B cell (primary cell): ENCODE data around the gene ARL5A. TPM values are rescaled to one million over a fixed set of nuclear protein-coding genes. Genes with fewer than 3 reads are reported as not detected.

Experiments
- ATAC-seq: fragments of 200-7000 bp; cut with Tn5 transposase; one replicate; pipeline ENCODE4 v1.10.0; 2021; ENCODE audit warnings: low read depth, mild to moderate bottlenecking, moderate number of reproducible peaks, moderate library complexity
- CTCF ChIA-PET: fragments of 350-600 bp; sonication (Branson Sonifier 250); formaldehyde crosslinking; loops from one replicate; lab custom pipeline; 2021; ENCODE audit warnings: antibody characterized with exemption, inconsistent platforms; lab: Charles Lee
- POLR2A ChIA-PET: fragments of 350-600 bp; sonication (Branson Sonifier 250); formaldehyde crosslinking; loops from one replicate; lab custom pipeline; 2021; ENCODE audit warnings: antibody characterized with exemption; lab: Charles Lee
- DNase-seq: peaks from one replicate; pipeline ENCODE4 v3.0.0; 2013
- H2AFZ ChIP-seq: 2 replicates; pipeline ENCODE4 v1.6.1; 2012; ENCODE audit warnings: mild to moderate bottlenecking, low read depth, low read length; ENCODE audit not compliant: insufficient read depth, poor library complexity, severe bottlenecking
- H3K27ac ChIP-seq, 2 donors: 1 replicate in 1 of 2; 2 replicates in 1 of 2; pipeline ENCODE4 v1.5.1; 2012 to 2013; ENCODE audit warnings: low read length in 2 of 2, mild to moderate bottlenecking in 2 of 2, moderate library complexity in 1 of 2
- H3K27me3 ChIP-seq, 4 experiments: fragments of 200-600 bp in 1 of 4; sonication (generic) in 1 of 4; replicated peaks in 1 of 4; 1 replicate in 2 of 4; 2 replicates in 2 of 4; pipeline versions ENCODE4 v1.6.1 to v1.7.0; 2013 to 2016; ENCODE audit warnings: low read length in 3 of 4, mild to moderate bottlenecking in 2 of 4, mixed read lengths in 1 of 4, moderate library complexity in 1 of 4; ENCODE audit not compliant: insufficient read depth in 4 of 4, control insufficient read depth in 3 of 4; ENCODE audit errors: control extremely low read depth in 1 of 4
- H3K36me3 ChIP-seq, 2 experiments: replicated peaks in 1 of 2; 1 replicate in 1 of 2; 2 replicates in 1 of 2; pipeline versions ENCODE4 v1.6.1 to v1.7.1; 2013; ENCODE audit warnings: low read length in 1 of 2; ENCODE audit not compliant: insufficient read depth in 2 of 2, control insufficient read depth in 1 of 2; ENCODE audit errors: control extremely low read depth in 1 of 2, extremely low read depth in 1 of 2
- H3K4me1 ChIP-seq, 2 donors: fragments of 200-600 bp in 1 of 2; sonication (generic) in 1 of 2; 1 replicate in 1 of 2; 2 replicates in 1 of 2; pipeline versions ENCODE4 v1.5.1 to v1.6.1; 2013 to 2017; ENCODE audit warnings: low read length in 2 of 2; ENCODE audit not compliant: control insufficient read depth in 2 of 2, insufficient read depth in 2 of 2
- H3K4me2 ChIP-seq: replicated peaks from 2 replicates; pipeline ENCODE3; 2012; ENCODE audit warnings: mild to moderate bottlenecking, low read depth, low read length; ENCODE audit not compliant: poor library complexity, severe bottlenecking
- H3K4me3 ChIP-seq, 5 experiments: fragments of 200-600 bp in 1 of 5; sonication (generic) in 1 of 5; 1 replicate in 3 of 5; 2 replicates in 2 of 5; pipeline versions ENCODE4 v1.5.1 to v1.7.0; 2011 to 2016; ENCODE audit warnings: low read length in 4 of 5, mild to moderate bottlenecking in 4 of 5, low read depth in 2 of 5, control low read depth in 1 of 5, moderate library complexity in 1 of 5; ENCODE audit not compliant: insufficient read depth in 1 of 5; ENCODE audit errors: control extremely low read depth in 1 of 5, extremely low read depth in 1 of 5
- H3K79me2 ChIP-seq: fragments of 200-600 bp; sonication (generic); one replicate; pipeline ENCODE4 v1.6.0; 2016; ENCODE audit warnings: low read length; ENCODE audit not compliant: control insufficient read depth, insufficient read depth
- H3K9ac ChIP-seq: fragments of 200-600 bp; sonication (generic); 2 replicates; pipeline ENCODE4 v1.6.1; 2017; ENCODE audit warnings: mild to moderate bottlenecking, low read length, moderate library complexity
- H3K9me3 ChIP-seq, 3 donors: one replicate each; pipeline versions ENCODE4 v1.6.1 to v1.7.1; 2013; ENCODE audit warnings: low read length in 2 of 3; ENCODE audit not compliant: control insufficient read depth in 2 of 3, insufficient read depth in 1 of 3; ENCODE audit errors: control extremely low read depth in 1 of 3
- H4K20me1 ChIP-seq: 2 replicates; pipeline ENCODE4 v1.6.0; 2012; ENCODE audit warnings: mild to moderate bottlenecking, low read length; ENCODE audit not compliant: insufficient read depth, control insufficient read depth, poor library complexity, severe bottlenecking
- H3K27ac Mint-ChIP-seq: one replicate; pipeline ENCODE4 v1.8.0; 2021; ENCODE audit warnings: mixed read lengths
- H3K27me3 Mint-ChIP-seq: one replicate; pipeline ENCODE4 v1.8.0; 2021; ENCODE audit warnings: mixed read lengths
- H3K4me1 Mint-ChIP-seq: one replicate; pipeline ENCODE4 v1.8.0; 2021; ENCODE audit warnings: mixed read lengths
- H3K4me3 Mint-ChIP-seq: one replicate; pipeline ENCODE4 v1.8.0; 2021; ENCODE audit warnings: mixed read lengths
- H3K9me3 Mint-ChIP-seq: one replicate; pipeline ENCODE4 v1.8.0; 2022; ENCODE audit warnings: mixed read lengths; ENCODE audit not compliant: insufficient read depth
- EZH2 ChIP-seq: IDR thresholded peaks from 2 replicates; pipeline ENCODE4 v1.6.1; 2012; ENCODE audit warnings: borderline replicate concordance, low read depth, mild to moderate bottlenecking, moderate library complexity, low read length; ENCODE audit not compliant: insufficient read depth, poor library complexity, severe bottlenecking
- WGBS: methylation state at CpG from one replicate; pipeline ENCODE4 v1.1.5; 2013; ENCODE audit warnings: missing lambda C conversion rate; ENCODE audit not compliant: insufficient coverage; 5-methylcytosine and 5-hydroxymethylcytosine counted together
- intact Hi-C: fragments of 100-400 bp; cut with micrococcal nuclease; formaldehyde crosslinking; loops from one replicate; pipeline ENCODE4 v1.10.0; 2022
- polyA plus RNA-seq: library from polyadenylated mRNA; depleted of rRNA; stranded (reverse); fragments of >200 nt; gene quantifications from 2 replicates; pipeline ENCODE4 v1.2.3, GENCODE V29; 2012
- total RNA-seq, 2 donors: library from RNA; stranded (reverse); fragments of 120-200 nt in 1 of 2; gene quantifications; 1 replicate in 1 of 2; 2 replicates in 1 of 2; pipeline versions ENCODE4 v1.2.3 to v1.2.4, GENCODE V29; 2013 to 2022
- TF ChIP-seq, protein P1 (sequence below): fragments of 200-600 bp; IDR thresholded peaks from one replicate; pipeline ENCODE4 v1.8.0; 2022; ENCODE audit warnings: antibody characterized with exemption, mild to moderate bottlenecking

Gene ARL5A
- total and polyA plus RNA-seq, 2 donors (not counting 1 experiment from before 2014, with no cell fraction given) = 18.2 to 54.1 TPM

DNA sequence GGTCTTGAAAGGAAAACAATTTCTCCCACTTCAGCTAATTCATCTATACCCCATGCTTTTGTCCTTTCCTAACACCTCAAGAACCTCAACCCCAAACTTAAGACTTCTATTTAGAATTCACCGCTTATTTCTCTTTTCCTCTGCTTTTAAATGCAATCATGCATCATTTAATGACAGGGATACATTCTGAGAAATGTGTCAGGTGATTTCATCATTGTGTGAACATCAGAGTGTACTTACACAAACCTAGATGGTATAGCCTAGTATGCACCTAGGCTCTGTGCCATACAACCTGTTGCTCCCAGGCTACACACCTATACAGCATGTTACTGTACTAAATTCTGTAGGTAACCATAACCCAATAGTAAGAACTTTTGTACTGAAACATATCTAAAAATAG lies 22.9 kb downstream of the ARL5A start:
- Histone ChIP-seq H3K79me2 (no peaks in the 10 kb centered on the region), H4K20me1 (no peaks in the 10 kb centered on the region), H3K27me3 (no peaks in the 10 kb centered on the region), H3K4me1 (peaks cover 4 to 11% of the 10 kb centered on the region in 2 donors), H3K4me2 (no peak overlapping the region), H3K9ac (no peak overlapping the region), H3K4me3 (no peak overlapping the region), H3K9me3 (no peaks in the 10 kb centered on the region), H3K27ac (no peak overlapping the region), H3K36me3 (peaks cover 18 to 27% of the 10 kb centered on the region in 2 experiments), H2AFZ (no peak overlapping the region)
- H3K9me3 Mint-ChIP-seq = no peaks in the 10 kb centered on the region
- no peak overlapping the region for H3K4me3 Mint-ChIP-seq
- WGBS = no CpG with 5 or more reads among the region's 1 CpG
- peaks cover 9% of the 10 kb centered on the region for H3K4me1 Mint-ChIP-seq
- no peak overlapping the region for H3K27ac Mint-ChIP-seq
- intact Hi-C loops = loop anchor here (5.0 kb wide), 1 partner anchor 168 kb away; no protein-coding TSS in a partner anchor
- ATAC-seq = no peak
- DNase-seq = no peak
- no peak for TF ChIP-seq EZH2
- TF ChIP-seq, protein P1, sequence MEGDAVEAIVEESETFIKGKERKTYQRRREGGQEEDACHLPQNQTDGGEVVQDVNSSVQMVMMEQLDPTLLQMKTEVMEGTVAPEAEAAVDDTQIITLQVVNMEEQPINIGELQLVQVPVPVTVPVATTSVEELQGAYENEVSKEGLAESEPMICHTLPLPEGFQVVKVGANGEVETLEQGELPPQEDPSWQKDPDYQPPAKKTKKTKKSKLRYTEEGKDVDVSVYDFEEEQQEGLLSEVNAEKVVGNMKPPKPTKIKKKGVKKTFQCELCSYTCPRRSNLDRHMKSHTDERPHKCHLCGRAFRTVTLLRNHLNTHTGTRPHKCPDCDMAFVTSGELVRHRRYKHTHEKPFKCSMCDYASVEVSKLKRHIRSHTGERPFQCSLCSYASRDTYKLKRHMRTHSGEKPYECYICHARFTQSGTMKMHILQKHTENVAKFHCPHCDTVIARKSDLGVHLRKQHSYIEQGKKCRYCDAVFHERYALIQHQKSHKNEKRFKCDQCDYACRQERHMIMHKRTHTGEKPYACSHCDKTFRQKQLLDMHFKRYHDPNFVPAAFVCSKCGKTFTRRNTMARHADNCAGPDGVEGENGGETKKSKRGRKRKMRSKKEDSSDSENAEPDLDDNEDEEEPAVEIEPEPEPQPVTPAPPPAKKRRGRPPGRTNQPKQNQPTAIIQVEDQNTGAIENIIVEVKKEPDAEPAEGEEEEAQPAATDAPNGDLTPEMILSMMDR = no peak
- CTCF ChIA-PET = interaction anchor here (1.3 to 4.0 kb wide), 6 partner anchors 11 to 220 kb away, joined by 4 to 46 read pairs (median 7); no protein-coding TSS in a partner anchor
- POLR2A ChIA-PET = no interaction called here
- H3K27me3 Mint-ChIP-seq = no peaks in the 10 kb centered on the region

DNA sequence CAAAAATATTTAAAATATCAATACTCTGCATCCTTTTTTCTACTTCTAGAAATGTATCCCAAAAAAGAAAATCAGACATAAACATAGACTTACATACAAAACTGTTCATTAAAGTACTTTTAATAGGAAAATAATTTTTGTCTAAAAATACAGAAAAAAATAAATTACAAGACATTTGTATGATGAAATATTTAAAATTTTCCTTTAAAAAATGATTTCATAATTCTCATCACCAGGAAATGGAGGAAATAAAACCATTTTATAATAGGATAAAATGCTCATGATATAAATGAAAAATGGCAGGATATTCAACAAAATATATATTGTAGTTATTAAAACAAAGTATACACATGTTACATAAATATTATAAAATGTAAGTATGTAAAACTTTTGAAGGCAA lies 24.4 kb downstream of the ARL5A start:
- DNase-seq (no peak), ATAC-seq (no peak)
- TF ChIP-seq, protein P1 = no peak
- no peak for TF ChIP-seq EZH2
- ChIA-PET CTCF (interaction anchor here (0.6 kb wide), 1 partner anchor 142 kb away, joined by 3 read pairs; no protein-coding TSS in a partner anchor), POLR2A (no interaction called here)
- intact Hi-C loops = no loop called here
- H3K9me3 ChIP-seq = no peaks in the 10 kb centered on the region
- H2AFZ ChIP-seq = no peak overlapping the region
- Mint-ChIP-seq H3K27me3 (no peaks in the 10 kb centered on the region), H3K9me3 (no peaks in the 10 kb centered on the region), H3K4me1 (peaks cover 6% of the 10 kb centered on the region), H3K27ac (no peak overlapping the region), H3K4me3 (no peak overlapping the region)
- no peak overlapping the region for H3K4me2 ChIP-seq
- no peaks in the 10 kb centered on the region for H4K20me1 ChIP-seq
- H3K27me3 ChIP-seq = no peaks in the 10 kb centered on the region
- peaks cover 3 to 10% of the 10 kb centered on the region in 2 donors for H3K4me1 ChIP-seq
- H3K4me3 ChIP-seq = no peak overlapping the region
- H3K9ac ChIP-seq = no peak overlapping the region
- no peaks in the 10 kb centered on the region for H3K79me2 ChIP-seq
- peaks cover 18 to 29% of the 10 kb centered on the region in 2 experiments for H3K36me3 ChIP-seq
- no peak overlapping the region for H3K27ac ChIP-seq
